ENCODE measurements around the gene SLC9A5. TPM values are rescaled to one million over a fixed set of nuclear protein-coding genes. Genes with fewer than 3 reads are reported as not detected.

The SLC9A5 gene
- total RNA-seq, 1 donor from 2014 or later, result 1.4 TPM

DNA sequence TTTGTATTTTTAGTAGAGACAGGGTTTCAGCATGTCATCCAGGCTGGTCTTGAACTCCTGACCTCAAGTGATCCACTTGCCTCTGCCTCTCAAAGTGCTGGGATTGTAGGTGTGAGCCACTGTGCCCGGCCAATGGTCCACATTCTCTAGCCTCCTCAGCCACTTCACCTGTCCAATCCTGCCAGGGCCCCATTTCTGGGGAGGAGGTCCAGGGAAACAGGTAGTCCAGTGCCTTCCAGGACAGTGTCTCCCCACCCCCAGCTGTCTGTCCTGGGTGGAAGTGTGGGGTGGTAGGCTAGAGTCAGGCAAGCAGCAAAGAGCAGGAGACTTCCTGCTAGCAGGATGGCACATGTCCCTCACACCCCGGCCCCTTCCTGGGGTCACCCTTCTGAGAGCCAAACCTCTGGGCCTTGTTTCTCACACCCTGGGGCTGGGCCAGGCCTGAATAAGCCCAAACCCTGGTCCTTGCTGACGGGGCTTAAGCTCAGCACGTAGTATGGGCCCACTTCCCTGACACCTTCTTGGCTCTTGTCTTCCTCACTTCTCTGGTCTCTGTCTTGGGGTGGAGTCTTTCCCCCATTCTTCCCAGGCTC lies 6.5 kb upstream of the SLC9A5 start:
- peaks cover 3% of the 10 kb centered on the region for H3K4me1 Mint-ChIP-seq (ENCODE audit: low read depth, unreplicated experiment)
- H3K27me3 Mint-ChIP-seq (ENCODE audit: unreplicated experiment), result peaks cover 5% of the 10 kb centered on the region
- H3K4me3 Mint-ChIP-seq (ENCODE audit: unreplicated experiment), result no peak overlapping the region
- no peaks in the 10 kb centered on the region for H3K9me3 Mint-ChIP-seq (ENCODE audit: unreplicated experiment)
- H3K27ac Mint-ChIP-seq (ENCODE audit: unreplicated experiment), result no peak overlapping the region
- H3K36me3 Mint-ChIP-seq (ENCODE audit: unreplicated experiment), result no peaks in the 10 kb centered on the region
- TF ChIP-seq, protein P1, sequence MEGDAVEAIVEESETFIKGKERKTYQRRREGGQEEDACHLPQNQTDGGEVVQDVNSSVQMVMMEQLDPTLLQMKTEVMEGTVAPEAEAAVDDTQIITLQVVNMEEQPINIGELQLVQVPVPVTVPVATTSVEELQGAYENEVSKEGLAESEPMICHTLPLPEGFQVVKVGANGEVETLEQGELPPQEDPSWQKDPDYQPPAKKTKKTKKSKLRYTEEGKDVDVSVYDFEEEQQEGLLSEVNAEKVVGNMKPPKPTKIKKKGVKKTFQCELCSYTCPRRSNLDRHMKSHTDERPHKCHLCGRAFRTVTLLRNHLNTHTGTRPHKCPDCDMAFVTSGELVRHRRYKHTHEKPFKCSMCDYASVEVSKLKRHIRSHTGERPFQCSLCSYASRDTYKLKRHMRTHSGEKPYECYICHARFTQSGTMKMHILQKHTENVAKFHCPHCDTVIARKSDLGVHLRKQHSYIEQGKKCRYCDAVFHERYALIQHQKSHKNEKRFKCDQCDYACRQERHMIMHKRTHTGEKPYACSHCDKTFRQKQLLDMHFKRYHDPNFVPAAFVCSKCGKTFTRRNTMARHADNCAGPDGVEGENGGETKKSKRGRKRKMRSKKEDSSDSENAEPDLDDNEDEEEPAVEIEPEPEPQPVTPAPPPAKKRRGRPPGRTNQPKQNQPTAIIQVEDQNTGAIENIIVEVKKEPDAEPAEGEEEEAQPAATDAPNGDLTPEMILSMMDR (IDR thresholded peaks at IDR 0.05; ENCODE audit: partially characterized antibody, unreplicated experiment), result no peak
- no peak for DNase-seq

DNA sequence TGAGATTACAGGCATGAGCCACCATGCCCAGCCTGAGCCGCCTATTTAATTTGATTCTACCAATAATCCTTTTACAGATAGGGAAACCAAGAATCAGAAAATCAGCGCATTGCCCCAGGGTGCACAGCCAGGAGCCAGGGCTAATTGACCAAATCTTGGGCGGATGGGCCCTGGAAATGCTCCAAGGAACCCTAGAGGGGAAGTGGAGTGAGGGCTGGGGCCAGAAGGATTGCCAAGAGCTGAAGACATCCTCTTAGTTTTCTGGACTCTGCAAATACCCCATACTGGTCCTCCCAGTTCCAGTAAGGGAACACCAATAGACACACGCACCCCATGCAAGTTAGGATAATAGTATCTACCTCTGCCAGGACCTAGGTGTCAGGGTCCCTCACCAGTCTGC lies 5.3 kb upstream of the SLC9A5 start:
- H3K4me1 Mint-ChIP-seq (ENCODE audit: low read depth, unreplicated experiment), result peaks cover 10% of the 10 kb centered on the region
- H3K27ac Mint-ChIP-seq (ENCODE audit: unreplicated experiment), result no peak overlapping the region
- no peak overlapping the region for H3K4me3 Mint-ChIP-seq (ENCODE audit: unreplicated experiment)
- H3K36me3 Mint-ChIP-seq (ENCODE audit: unreplicated experiment), result no peaks in the 10 kb centered on the region
- H3K9me3 Mint-ChIP-seq (ENCODE audit: unreplicated experiment), result peaks cover 4% of the 10 kb centered on the region
- no peak for DNase-seq
- H3K27me3 Mint-ChIP-seq (ENCODE audit: unreplicated experiment), result peaks cover 13% of the 10 kb centered on the region
- TF ChIP-seq, protein P1 (IDR thresholded peaks at IDR 0.05; ENCODE audit: partially characterized antibody, unreplicated experiment), result no peak

GRCh38 chr16:67244387-67245185 lies 4.2 kb upstream of the SLC9A5 start:
- H3K4me1 Mint-ChIP-seq (ENCODE audit: low read depth, unreplicated experiment), result peaks cover 14% of the 10 kb centered on the region
- peaks cover 5% of the 10 kb centered on the region for H3K9me3 Mint-ChIP-seq (ENCODE audit: unreplicated experiment)
- H3K36me3 Mint-ChIP-seq (ENCODE audit: unreplicated experiment), result peaks cover under 1% of the 10 kb centered on the region
- H3K27me3 Mint-ChIP-seq (ENCODE audit: unreplicated experiment), result peaks cover 17% of the 10 kb centered on the region
- peak overlapping the region; percentile 68 for H3K4me3 Mint-ChIP-seq (ENCODE audit: unreplicated experiment)
- TF ChIP-seq, protein P1 (IDR thresholded peaks at IDR 0.05; ENCODE audit: partially characterized antibody, unreplicated experiment), result no peak
- no peak for DNase-seq
- no peak overlapping the region for H3K27ac Mint-ChIP-seq (ENCODE audit: unreplicated experiment)

GRCh38 chr16:67245186-67245585 lies 3.6 kb upstream of the SLC9A5 start:
- TF ChIP-seq, protein P1 (IDR thresholded peaks at IDR 0.05; ENCODE audit: partially characterized antibody, unreplicated experiment), result no peak
- peaks cover 20% of the 10 kb centered on the region for H3K4me1 Mint-ChIP-seq (ENCODE audit: low read depth, unreplicated experiment)
- no peak overlapping the region for H3K27ac Mint-ChIP-seq (ENCODE audit: unreplicated experiment)

DNA sequence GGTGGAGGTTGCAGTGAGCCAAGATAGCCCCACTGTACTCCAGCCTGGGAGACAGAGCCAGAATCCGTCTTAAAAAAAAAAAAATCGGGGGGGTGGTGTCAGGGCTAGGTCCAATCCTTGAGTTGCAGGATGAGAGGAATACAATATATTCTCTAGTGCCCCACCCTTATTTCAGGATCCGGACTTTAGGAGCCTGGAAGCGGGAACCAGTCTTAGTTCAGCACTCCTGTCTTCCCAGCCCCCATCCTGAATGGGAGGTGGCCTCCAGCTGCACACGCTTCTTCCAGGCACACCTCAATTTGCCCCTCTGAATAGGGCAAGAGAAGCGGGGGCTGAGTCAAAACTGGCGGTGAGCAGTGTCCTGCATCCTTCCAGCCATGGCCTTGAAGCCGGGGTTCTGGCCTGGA lies 3.1 kb upstream of the SLC9A5 start:
- peak overlapping the region; percentile 68 for H3K4me3 Mint-ChIP-seq (ENCODE audit: unreplicated experiment)

More at GRCh38 chr16:67245186-67245585, 3.6 kb upstream of the SLC9A5 start:
- H3K9me3 Mint-ChIP-seq (ENCODE audit: unreplicated experiment), result peaks cover 7% of the 10 kb centered on the region
- peak overlapping the region; percentile 68 for H3K4me3 Mint-ChIP-seq (ENCODE audit: unreplicated experiment)
- H3K36me3 Mint-ChIP-seq (ENCODE audit: unreplicated experiment), result peaks cover 5% of the 10 kb centered on the region
- DNase-seq, result no peak
- H3K27me3 Mint-ChIP-seq (ENCODE audit: unreplicated experiment), result peaks cover 19% of the 10 kb centered on the region

More for the DNA sequence above, 3.1 kb upstream of the SLC9A5 start:
- Mint-ChIP-seq H3K9me3 (ENCODE audit: unreplicated experiment) (peaks cover 9% of the 10 kb centered on the region), H3K27me3 (ENCODE audit: unreplicated experiment) (peaks cover 20% of the 10 kb centered on the region), H3K4me1 (ENCODE audit: low read depth, unreplicated experiment) (peaks cover 21% of the 10 kb centered on the region), H3K27ac (ENCODE audit: unreplicated experiment) (no peak overlapping the region), H3K36me3 (ENCODE audit: unreplicated experiment) (peaks cover 5% of the 10 kb centered on the region)
- no peak for DNase-seq
- TF ChIP-seq, protein P1 (IDR thresholded peaks at IDR 0.05; ENCODE audit: partially characterized antibody, unreplicated experiment), result no peak
